Measurements from ENCODE around the gene ANKRD16. TPM values are rescaled to one million over a fixed set of nuclear protein-coding genes. Genes with fewer than 3 reads are reported as not detected.

Gene ANKRD16
- total and polyA plus RNA-seq, 2 donors from 2014 or later, result 6.7 to 7.1 TPM

- Histone ChIP-seq H3K4me3 (ENCODE audit: low read length in 3 of 3) (no peak overlapping the region), H3K27me3 (ENCODE audit: control insufficient read depth, insufficient read depth, low read length) (no peaks in the 10 kb centered on the region), H3K9me3 (ENCODE audit: control insufficient read depth in 2 of 3, insufficient read depth in 1 of 3, low read length in 3 of 3) (no peaks in the 10 kb centered on the region), H3K4me1 (ENCODE audit: control insufficient read depth in 2 of 3, insufficient read depth in 2 of 3, low read depth in 1 of 3, low read length in 3 of 3) (peaks cover 0 to 7% (median 6%) of the 10 kb centered on the region in 3 donors), H3K27ac (ENCODE audit: low read depth in 2 of 2, low read length in 2 of 2) (no peak overlapping the region), H3K36me3 (ENCODE audit: control insufficient read depth in 2 of 3, insufficient read depth in 3 of 3, low read length in 3 of 3) (no peaks in the 10 kb centered on the region), H3K9ac (ENCODE audit: low read length in 3 of 3) (no peak overlapping the region)
- DNase-seq, result peak in 1 of 5 donors; percentile 33
- no peak for FAIRE-seq
- TF ChIP-seq CTCF (IDR thresholded peaks at IDR 0.05; ENCODE audit: borderline replicate concordance, extremely low read depth, insufficient read depth), result no peak
- intact Hi-C loops (cut with DNase I), result no loop called here
Observed at GRCh38 chr10:5817322-5818047, 72.2 kb downstream of the ANKRD16 start.

GRCh38 chr10:5816170-5816569, 73.5 kb downstream of the ANKRD16 start:
- DNase-seq (no peak), FAIRE-seq (no peak)
- Histone ChIP-seq H3K27ac (ENCODE audit: low read depth in 2 of 2, low read length in 2 of 2) (no peak overlapping the region), H3K27me3 (ENCODE audit: control insufficient read depth, insufficient read depth, low read length) (no peaks in the 10 kb centered on the region), H3K9me3 (ENCODE audit: control insufficient read depth in 2 of 3, insufficient read depth in 1 of 3, low read length in 3 of 3) (no peaks in the 10 kb centered on the region), H3K36me3 (ENCODE audit: control insufficient read depth in 2 of 3, insufficient read depth in 3 of 3, low read length in 3 of 3) (no peaks in the 10 kb centered on the region), H3K4me3 (ENCODE audit: low read length in 3 of 3) (no peak overlapping the region), H3K9ac (ENCODE audit: low read length in 3 of 3) (no peak overlapping the region), H3K4me1 (ENCODE audit: control insufficient read depth in 2 of 3, insufficient read depth in 2 of 3, low read depth in 1 of 3, low read length in 3 of 3) (peaks cover 0 to 9% (median 7%) of the 10 kb centered on the region in 3 donors)
- no peak for TF ChIP-seq CTCF (IDR thresholded peaks at IDR 0.05; ENCODE audit: borderline replicate concordance, extremely low read depth, insufficient read depth)
- intact Hi-C loops (cut with DNase I), result no loop called here

- Histone ChIP-seq H3K4me3 (ENCODE audit: low read length in 3 of 3) (peak overlapping the region; percentile 74 to 90 (median 78)), H3K9ac (ENCODE audit: low read length in 3 of 3) (peak overlapping the region; percentile 84 to 90 (median 85)), H3K27me3 (ENCODE audit: control insufficient read depth, insufficient read depth, low read length) (no peaks in the 10 kb centered on the region), H3K27ac (ENCODE audit: low read depth in 2 of 2, low read length in 2 of 2) (peak overlapping the region; percentile 97 to 98), H3K9me3 (ENCODE audit: control insufficient read depth in 2 of 3, insufficient read depth in 1 of 3, low read length in 3 of 3) (no peaks in the 10 kb centered on the region), H3K4me1 (ENCODE audit: control insufficient read depth in 2 of 3, insufficient read depth in 2 of 3, low read depth in 1 of 3, low read length in 3 of 3) (peaks cover 0 to 19% (median 17%) of the 10 kb centered on the region in 3 donors), H3K36me3 (ENCODE audit: control insufficient read depth in 2 of 3, insufficient read depth in 3 of 3, low read length in 3 of 3) (no peaks in the 10 kb centered on the region)
- no peak for TF ChIP-seq CTCF (IDR thresholded peaks at IDR 0.05; ENCODE audit: borderline replicate concordance, extremely low read depth, insufficient read depth)
- no peak for DNase-seq
- intact Hi-C loops (cut with DNase I), result no loop called here
- no peak for FAIRE-seq
Observed at GRCh38 chr10:5814110-5815107, 75.3 kb downstream of the ANKRD16 start.

All from kidney (tissue), 14 donors.